ENCODE data around the gene ALG9.

DNA sequence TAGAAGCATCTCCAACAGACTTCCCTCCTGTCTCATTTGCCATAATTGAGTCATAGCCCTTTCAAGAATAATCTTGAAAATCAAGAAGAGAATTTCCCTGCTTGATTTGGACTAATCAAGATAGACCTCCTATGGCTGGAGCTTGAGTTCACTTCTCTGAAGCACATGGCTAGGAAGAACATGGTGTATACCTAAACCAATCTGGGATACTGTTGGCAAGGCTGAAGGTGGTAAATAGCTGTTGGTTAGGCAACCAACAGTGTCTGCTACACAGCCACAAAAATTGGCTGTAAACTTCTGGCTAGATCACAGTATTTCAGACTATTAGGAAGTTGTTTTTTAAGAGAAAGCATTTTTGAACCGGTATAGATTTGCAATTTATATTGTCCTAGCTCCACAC, 35.3 kb upstream of the ALG9 start:
- TF ChIP-seq, protein P1, sequence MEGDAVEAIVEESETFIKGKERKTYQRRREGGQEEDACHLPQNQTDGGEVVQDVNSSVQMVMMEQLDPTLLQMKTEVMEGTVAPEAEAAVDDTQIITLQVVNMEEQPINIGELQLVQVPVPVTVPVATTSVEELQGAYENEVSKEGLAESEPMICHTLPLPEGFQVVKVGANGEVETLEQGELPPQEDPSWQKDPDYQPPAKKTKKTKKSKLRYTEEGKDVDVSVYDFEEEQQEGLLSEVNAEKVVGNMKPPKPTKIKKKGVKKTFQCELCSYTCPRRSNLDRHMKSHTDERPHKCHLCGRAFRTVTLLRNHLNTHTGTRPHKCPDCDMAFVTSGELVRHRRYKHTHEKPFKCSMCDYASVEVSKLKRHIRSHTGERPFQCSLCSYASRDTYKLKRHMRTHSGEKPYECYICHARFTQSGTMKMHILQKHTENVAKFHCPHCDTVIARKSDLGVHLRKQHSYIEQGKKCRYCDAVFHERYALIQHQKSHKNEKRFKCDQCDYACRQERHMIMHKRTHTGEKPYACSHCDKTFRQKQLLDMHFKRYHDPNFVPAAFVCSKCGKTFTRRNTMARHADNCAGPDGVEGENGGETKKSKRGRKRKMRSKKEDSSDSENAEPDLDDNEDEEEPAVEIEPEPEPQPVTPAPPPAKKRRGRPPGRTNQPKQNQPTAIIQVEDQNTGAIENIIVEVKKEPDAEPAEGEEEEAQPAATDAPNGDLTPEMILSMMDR (IDR thresholded peaks at IDR 0.05): no peak
- no peak for TF ChIP-seq POLR2A (IDR thresholded peaks at IDR 0.05)

Measured in thyroid gland (tissue), 4 donors.